Ascending aorta (tissue), 2 donors: ENCODE data around the gene FAM20B. TPM values are rescaled to one million over a fixed set of nuclear protein-coding genes. Genes with fewer than 3 reads are reported as not detected.

Source experiments
- DNase-seq, 2 donors: peaks; one replicate each; pipeline ENCODE4 v3.0.0-alpha.2; 2019; ENCODE audit warnings: low spot score in 2 of 2
- H3K27ac ChIP-seq, 2 donors: fragments of 200-600 bp; sonication (generic); one replicate each; pipeline ENCODE4 v1.5.1; 2016 to 2017; ENCODE audit warnings: mild to moderate bottlenecking in 1 of 2
- H3K27me3 ChIP-seq: fragments of 200-600 bp; sonication (generic); one replicate; pipeline ENCODE4 v1.5.1; 2017
- H3K36me3 ChIP-seq, 2 donors: fragments of 200-600 bp; sonication (generic); one replicate each; pipeline ENCODE4 v1.5.1; 2016
- H3K4me1 ChIP-seq, 2 donors: fragments of 200-600 bp; sonication (generic); one replicate each; pipeline ENCODE4 v1.5.1; 2016 to 2017; ENCODE audit warnings: mild to moderate bottlenecking in 1 of 2
- H3K4me3 ChIP-seq, 2 donors: fragments of 200-600 bp; sonication (generic); one replicate each; pipeline ENCODE4 v1.5.1; 2016 to 2017; ENCODE audit warnings: mild to moderate bottlenecking in 1 of 2
- H3K9me3 ChIP-seq, 2 donors: fragments of 200-600 bp; sonication (generic); one replicate each; pipeline ENCODE4 v1.5.1; 2016
- CTCF ChIP-seq, 3 experiments: fragments of 200-600 bp in 2 of 3; fragments of 450-650 bp in 1 of 3; sonication (generic) in 2 of 3; IDR thresholded peaks; one replicate each; pipeline ENCODE4 v1.5.1; 2016 to 2019; ENCODE audit warnings: antibody characterized with exemption in 3 of 3, mild to moderate bottlenecking in 1 of 3, moderate library complexity in 1 of 3
- intact Hi-C: fragments of 100-400 bp; cut with DNase I; formaldehyde crosslinking; loops from one replicate; pipeline ENCODE4 v1.15.1; 2023
- total RNA-seq: library from RNA; depleted of rRNA; stranded (reverse); fragments of >200 nt; gene quantifications from one replicate; pipeline ENCODE4 v1.1.0, GENCODE V29; 2016

The FAM20B gene
- total RNA-seq, 1 donor from 2014 or later = 17.3 TPM

- H3K4me3 ChIP-seq = no peak overlapping the region
- peak overlapping the region; percentile 0 to 30 for H3K27ac ChIP-seq
- no peaks in the 10 kb centered on the region for H3K27me3 ChIP-seq
- DNase-seq = peak; percentile 55 to 83
- H3K4me1 ChIP-seq = peaks cover 3 to 6% of the 10 kb centered on the region in 2 donors
- no peak for TF ChIP-seq CTCF (IDR thresholded peaks at IDR 0.05)
- H3K9me3 ChIP-seq = no peaks in the 10 kb centered on the region
- H3K36me3 ChIP-seq = no peaks in the 10 kb centered on the region
- intact Hi-C loops = no loop called here
These were observed 8.8 kb upstream of the FAM20B start for GRCh38 chr1:179016706-179017382.

- DNase-seq = no peak
- peaks cover 3 to 6% of the 10 kb centered on the region in 2 donors for H3K4me1 ChIP-seq
- H3K27me3 ChIP-seq = no peaks in the 10 kb centered on the region
- no peak for TF ChIP-seq CTCF (IDR thresholded peaks at IDR 0.05)
- no peaks in the 10 kb centered on the region for H3K36me3 ChIP-seq
- no peak overlapping the region for H3K4me3 ChIP-seq
- H3K9me3 ChIP-seq = no peaks in the 10 kb centered on the region
- intact Hi-C loops = no loop called here
- H3K27ac ChIP-seq = peak overlapping the region; percentile 5 to 30
These were observed 8.0 kb upstream of the FAM20B start for GRCh38 chr1:179017383-179018326.

- no peak for TF ChIP-seq CTCF (IDR thresholded peaks at IDR 0.05)
- DNase-seq = no peak
- H3K9me3 ChIP-seq = no peaks in the 10 kb centered on the region
- H3K4me3 ChIP-seq = peak overlapping the region; percentile 23 to 53
- H3K36me3 ChIP-seq = no peaks in the 10 kb centered on the region
- no peaks in the 10 kb centered on the region for H3K27me3 ChIP-seq
- intact Hi-C loops = loop anchor here (10.0 kb wide), 2 partner anchors 677 to 927 kb away; partner anchors contain the start of gene RASAL2
- H3K4me1 ChIP-seq = peaks cover 3 to 9% of the 10 kb centered on the region in 2 donors
- no peak overlapping the region for H3K27ac ChIP-seq
These were observed 3.8 kb upstream of the FAM20B start for GRCh38 chr1:179021873-179022272.

GRCh38 chr1:179023946-179024650 lies 1.6 kb upstream of the FAM20B start:
- no peaks in the 10 kb centered on the region for H3K36me3 ChIP-seq
- DNase-seq = peak in 1 of 2 donors; percentile 19
- no peak overlapping the region for H3K27ac ChIP-seq
- intact Hi-C loops = loop anchor here (10.0 kb wide), 2 partner anchors 679 to 929 kb away; partner anchors contain the start of gene RASAL2
- H3K4me1 ChIP-seq = peaks cover 0 to 3% of the 10 kb centered on the region in 2 donors
- TF ChIP-seq CTCF (IDR thresholded peaks at IDR 0.05) = no peak
- H3K4me3 ChIP-seq = no peak overlapping the region
- no peaks in the 10 kb centered on the region for H3K9me3 ChIP-seq
- H3K27me3 ChIP-seq = no peaks in the 10 kb centered on the region
